SU-DHL-6 (cell line): ENCODE measurements around the gene PSMD3.
A peak's percentile ranks its signal among the peaks of the same experiment; 100 is the strongest.

Experiments
- H2AFZ ChIP-seq: fragments of 200-600 bp; sonication (generic); 2 replicates; pipeline ENCODE4 v1.6.1; 2014; ENCODE audit warnings: low read depth, mild to moderate bottlenecking, moderate library complexity, mixed read lengths, antibody characterized with exemption, low read length; ENCODE audit not compliant: severe bottlenecking
- H3F3A ChIP-seq: fragments of 200-600 bp; shearing (Covaris generic); 2 replicates; pipeline ENCODE4 v1.6.0; 2016; ENCODE audit warnings: antibody characterized with exemption, mild to moderate bottlenecking; ENCODE audit not compliant: insufficient read depth
- H3K27ac ChIP-seq: fragments of 200-600 bp; sonication (generic); 2 replicates; pipeline ENCODE4 v1.5.1; 2016; ENCODE audit warnings: low read depth, mild to moderate bottlenecking, low read length, moderate library complexity, mixed read lengths
- H3K27me3 ChIP-seq: fragments of 200-600 bp; sonication (generic), shearing (Covaris generic); 2 replicates; pipeline ENCODE4 v1.6.0; 2014; ENCODE audit warnings: mild to moderate bottlenecking, low read length
- H3K36me3 ChIP-seq: fragments of 200-600 bp; sonication (generic); 2 replicates; pipeline ENCODE4 v1.6.1; 2014; ENCODE audit warnings: mild to moderate bottlenecking, low read length, mixed read lengths
- H3K4me2 ChIP-seq: fragments of 300-600, 200-600 bp; shearing (Covaris generic), sonication (generic); 2 replicates; pipeline ENCODE4 v1.6.0; 2014; ENCODE audit warnings: low read length, low read depth, mild to moderate bottlenecking; ENCODE audit not compliant: poor library complexity, severe bottlenecking
- H3K4me3 ChIP-seq: fragments of 200-600 bp; sonication (generic); 2 replicates; pipeline ENCODE4 v1.5.1; 2014; ENCODE audit warnings: antibody characterized with exemption, low read length, mild to moderate bottlenecking, mixed read lengths; ENCODE audit not compliant: insufficient read depth, poor library complexity, severe bottlenecking
- H3K79me2 ChIP-seq: fragments of 200-600 bp; sonication (generic); 2 replicates; pipeline ENCODE4 v1.6.1; 2014; ENCODE audit warnings: mild to moderate bottlenecking, low read length, moderate library complexity; ENCODE audit not compliant: insufficient read depth
- H3K9ac ChIP-seq: fragments of 200-600 bp; sonication (generic); 2 replicates; pipeline ENCODE4 v1.7.0; 2014; ENCODE audit warnings: mild to moderate bottlenecking, low read length
- H3K9me2 ChIP-seq: fragments of 200-600 bp; sonication (generic); replicated peaks from 2 replicates; pipeline ENCODE4 v1.6.1; 2014; ENCODE audit warnings: low read length; ENCODE audit not compliant: insufficient read depth
- H3K9me3 ChIP-seq: fragments of 200-600 bp; sonication (generic); 2 replicates; pipeline ENCODE4 v1.6.1; 2014; ENCODE audit warnings: low read length, mixed read lengths; ENCODE audit not compliant: insufficient read depth
- H4K20me1 ChIP-seq: fragments of 200-600 bp; sonication (generic); 2 replicates; pipeline ENCODE4 v1.6.1; 2014; ENCODE audit warnings: low read depth, mild to moderate bottlenecking, antibody characterized with exemption, low read length, moderate library complexity, mixed read lengths
- CTCF ChIP-seq: fragments of 200-600 bp; sonication (generic); IDR thresholded peaks from one replicate; pipeline ENCODE4 v1.5.1; 2017; ENCODE audit warnings: antibody characterized with exemption, mild to moderate bottlenecking, low read length, moderate library complexity; ENCODE audit not compliant: insufficient read depth, poor library complexity, severe bottlenecking
- EZH2phosphoT487 ChIP-seq: fragments of 200-600 bp; sonication (generic), shearing (Covaris generic); conservative IDR thresholded peaks from 2 replicates; pipeline ENCODE4 v1.6.1; 2018; ENCODE audit warnings: mild to moderate bottlenecking, antibody characterized with exemption, low read length, moderate library complexity, mixed read lengths

PSMD3 gene

GRCh38 chr17:39980351-39981206, at the start of gene PSMD3:
PSMD3 (plus strand) TSS chr17:39980807; CDS start chr17:39980971, 164 bp downstream.
- Histone ChIP-seq H3K36me3 (no peaks in the 10 kb centered on the region; the same call in 1 of the 2 replicates), H3K4me2 (peak within 1 kb of the TSS; percentile 94), H3K4me3 (peak within 1 kb of the TSS; percentile 73), H3K79me2 (peaks cover 31% of the 10 kb centered on the region), H3K27ac (peak within 1 kb of the TSS; percentile 46; the same call in 1 of the 2 replicates), H3F3A (no peaks in the 10 kb centered on the region; the same call in 1 of the 2 replicates), H4K20me1 (peaks cover 8% of the 10 kb centered on the region; the same call in 1 of the 2 replicates), H3K9me2 (no peaks in the 10 kb centered on the region), H3K9ac (peak within 1 kb of the TSS; percentile 93), H3K27me3 (no peaks in the 10 kb centered on the region), H3K9me3 (no peaks in the 10 kb centered on the region), H2AFZ (peak within 1 kb of the TSS; percentile 68)
- TF ChIP-seq EZH2phosphoT487 (no peak), CTCF (peak; percentile 63)

GRCh38 chr17:39933912-39934311, 46.7 kb upstream of the PSMD3 start:
- Histone ChIP-seq H4K20me1 (no peaks in the 10 kb centered on the region), H2AFZ (no peak overlapping the region), H3K27me3 (no peaks in the 10 kb centered on the region), H3K9me3 (no peaks in the 10 kb centered on the region), H3K79me2 (no peaks in the 10 kb centered on the region), H3K36me3 (no peaks in the 10 kb centered on the region), H3K9ac (no peak overlapping the region), H3K27ac (no peak overlapping the region), H3K9me2 (no peaks in the 10 kb centered on the region), H3F3A (no peaks in the 10 kb centered on the region), H3K4me2 (no peak overlapping the region), H3K4me3 (no peak overlapping the region)
- no peak for TF ChIP-seq EZH2phosphoT487
- no peak for TF ChIP-seq CTCF

- Histone ChIP-seq H3K4me2 (no peak overlapping the region), H3K9ac (no peak overlapping the region), H4K20me1 (no peaks in the 10 kb centered on the region), H2AFZ (no peak overlapping the region), H3K9me2 (no peaks in the 10 kb centered on the region), H3K27me3 (no peaks in the 10 kb centered on the region), H3K9me3 (no peaks in the 10 kb centered on the region), H3K27ac (no peak overlapping the region), H3K4me3 (no peak overlapping the region), H3K79me2 (no peaks in the 10 kb centered on the region), H3K36me3 (no peaks in the 10 kb centered on the region), H3F3A (no peaks in the 10 kb centered on the region)
- no peak for TF ChIP-seq EZH2phosphoT487
- no peak for TF ChIP-seq CTCF
Observed at GRCh38 chr17:39934324-39934723, 46.3 kb upstream of the PSMD3 start.
